ENCODE results near the gene SLC34A1. TPM values are rescaled to one million over a fixed set of nuclear protein-coding genes. Genes with fewer than 3 reads are reported as not detected.
A peak's percentile ranks its signal among the peaks of the same experiment; 100 is the strongest.
"Not testable (repeated sequence)": the region's sequence is repeated elsewhere in the genome, so short reads cannot be mapped to it uniquely, and the experiment has no call there.

SLC34A1 gene
- total RNA-seq, 1 donor from 2014 or later, result not detected

- DNase-seq (ENCODE audit: low read depth, low spot score), result no peak
Measured at GRCh38 chr5:177409043-177409801, 25.0 kb downstream of the SLC34A1 start, which contains the start of gene F12. Gene F12 (minus strand): TSS chr5:177409564. CDS start chr5:177409527, 37 bp downstream.

- DNase-seq (ENCODE audit: low read depth, low spot score), result no peak
Measured at GRCh38 chr5:177410575-177410974, 26.3 kb downstream of the SLC34A1 start.

- DNase-seq (ENCODE audit: low read depth, low spot score), result no peak
Measured at GRCh38 chr5:177412603-177413233, 28.5 kb downstream of the SLC34A1 start.

- no peak for DNase-seq (ENCODE audit: low read depth, low spot score)
Measured at GRCh38 chr5:177414481-177414880, 30.2 kb downstream of the SLC34A1 start.

- DNase-seq (ENCODE audit: low read depth, low spot score), result not testable (repeated sequence)
Measured at GRCh38 chr5:177417081-177417480, 32.8 kb downstream of the SLC34A1 start.

- no peak for DNase-seq (ENCODE audit: low read depth, low spot score)
Measured at GRCh38 chr5:177419046-177419445, 34.8 kb downstream of the SLC34A1 start.

- DNase-seq (ENCODE audit: low read depth, low spot score), result not testable (repeated sequence)
Measured at GRCh38 chr5:177420472-177420871, 36.2 kb downstream of the SLC34A1 start.

GRCh38 chr5:177421062-177421798 is 37.0 kb downstream of the SLC34A1 start:
- DNase-seq (ENCODE audit: low read depth, low spot score), result no peak

GRCh38 chr5:177423671-177424070 is 39.4 kb downstream of the SLC34A1 start:
- no peak for DNase-seq (ENCODE audit: low read depth, low spot score)

- DNase-seq (ENCODE audit: low read depth, low spot score), result no peak
Measured at GRCh38 chr5:177425196-177425800, 41.1 kb downstream of the SLC34A1 start.

GRCh38 chr5:177425801-177426565 is 41.7 kb downstream of the SLC34A1 start:
- peak; percentile 100 for DNase-seq (ENCODE audit: low read depth, low spot score)

GRCh38 chr5:177426566-177427210 is 42.5 kb downstream of the SLC34A1 start, which contains the start of gene GRK6:
Gene GRK6 (plus strand): TSS chr5:177426676. CDS start chr5:177426846, 170 bp downstream.
- DNase-seq (ENCODE audit: low read depth, low spot score), result no peak

GRCh38 chr5:177427211-177427822 is 43.1 kb downstream of the SLC34A1 start:
- no peak for DNase-seq (ENCODE audit: low read depth, low spot score)

GRCh38 chr5:177427919-177428573 is 43.8 kb downstream of the SLC34A1 start:
- DNase-seq (ENCODE audit: low read depth, low spot score), result no peak

- DNase-seq (ENCODE audit: low read depth, low spot score), result no peak
Measured at GRCh38 chr5:177428574-177429217, 44.5 kb downstream of the SLC34A1 start.

- DNase-seq (ENCODE audit: low read depth, low spot score), result no peak
Measured at GRCh38 chr5:177429248-177430040, 45.2 kb downstream of the SLC34A1 start.

- no peak for DNase-seq (ENCODE audit: low read depth, low spot score)
Measured at GRCh38 chr5:177430140-177430951, 46.1 kb downstream of the SLC34A1 start.

All from pulmonary artery endothelial cell (primary cell).